ENCODE data around the gene PLS3.
"Not testable (repeated sequence)": the region's sequence is repeated elsewhere in the genome, so short reads cannot be mapped to it uniquely, and the experiment has no call there.

GRCh38 chrX:115633397-115633796, 72.4 kb downstream of the PLS3 start:
- TF ChIP-seq CTCF (IDR thresholded peaks at IDR 0.05); CREM (CRISPR knock-in tag; IDR thresholded peaks at IDR 0.05); ZSCAN18 (CRISPR knock-in tag; IDR thresholded peaks at IDR 0.05); JUN (CRISPR knock-in tag; IDR thresholded peaks at IDR 0.05); E2F1 (CRISPR knock-in tag; IDR thresholded peaks at IDR 0.05); ELF4 (CRISPR knock-in tag; IDR thresholded peaks at IDR 0.05; ENCODE audit: low read depth); NFE2L1 (CRISPR knock-in tag; IDR thresholded peaks at IDR 0.05): not testable (repeated sequence)

Data from WTC11 (cell line).